Measurements from ENCODE around the gene NUP107. TPM values are rescaled to one million over a fixed set of nuclear protein-coding genes. Genes with fewer than 3 reads are reported as not detected.

NUP107 gene
- total RNA-seq, 1 donor from 2014 or later, result 51.1 TPM

DNA sequence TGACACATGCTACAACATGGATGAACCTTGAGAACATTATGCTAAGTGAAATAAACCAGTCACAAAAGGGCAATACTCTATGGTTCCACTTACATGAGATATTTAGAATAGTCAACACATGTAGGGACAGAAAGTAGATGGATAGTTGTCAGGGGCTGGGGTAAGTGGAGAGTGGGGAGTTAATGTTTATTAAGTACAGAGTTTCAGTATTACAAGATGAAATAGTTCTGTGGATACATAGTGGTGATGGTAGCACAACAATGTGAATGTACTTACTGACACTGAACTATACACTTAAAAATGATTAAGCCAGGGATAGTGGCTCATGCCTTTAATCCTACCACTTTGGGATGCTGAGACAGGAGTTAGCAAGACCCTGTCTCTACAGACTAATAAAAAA lies 8.7 kb downstream of the NUP107 start:
- Histone ChIP-seq H3K27me3 (ENCODE audit: control insufficient read depth, insufficient read depth, low read length) (no peaks in the 10 kb centered on the region), H3K4me3 (ENCODE audit: low read depth, low read length) (no peak overlapping the region), H3K36me3 (ENCODE audit: control insufficient read depth, insufficient read depth, low read length) (no peaks in the 10 kb centered on the region)
- TF ChIP-seq CTCF (IDR thresholded peaks at IDR 0.05; ENCODE audit: insufficient read depth, low read length, poor library complexity, severe bottlenecking), result no peak
- no peak for DNase-seq (ENCODE audit: low read depth)

GRCh38 chr12:68699486-68699885 lies 12.7 kb downstream of the NUP107 start:
- TF ChIP-seq CTCF (IDR thresholded peaks at IDR 0.05; ENCODE audit: insufficient read depth, low read length, poor library complexity, severe bottlenecking), result no peak
- Histone ChIP-seq H3K4me3 (ENCODE audit: low read depth, low read length) (no peak overlapping the region), H3K27me3 (ENCODE audit: control insufficient read depth, insufficient read depth, low read length) (no peaks in the 10 kb centered on the region)

GRCh38 chr12:68727776-68728175 lies 41.0 kb downstream of the NUP107 start:
- Histone ChIP-seq H3K27me3 (ENCODE audit: control insufficient read depth, insufficient read depth, low read length) (no peaks in the 10 kb centered on the region), H3K36me3 (ENCODE audit: control insufficient read depth, insufficient read depth, low read length) (no peaks in the 10 kb centered on the region), H3K4me3 (ENCODE audit: low read depth, low read length) (no peak overlapping the region)
- no peak for DNase-seq (ENCODE audit: low read depth)
- no peak for TF ChIP-seq CTCF (IDR thresholded peaks at IDR 0.05; ENCODE audit: insufficient read depth, low read length, poor library complexity, severe bottlenecking)

More at GRCh38 chr12:68699486-68699885, 12.7 kb downstream of the NUP107 start:
- DNase-seq (ENCODE audit: low read depth), result no peak
- H3K36me3 ChIP-seq (ENCODE audit: control insufficient read depth, insufficient read depth, low read length), result no peaks in the 10 kb centered on the region

GRCh38 chr12:68733661-68734071 lies 46.9 kb downstream of the NUP107 start:
- Histone ChIP-seq H3K4me3 (ENCODE audit: low read depth, low read length) (no peak overlapping the region), H3K27me3 (ENCODE audit: control insufficient read depth, insufficient read depth, low read length) (no peaks in the 10 kb centered on the region), H3K36me3 (ENCODE audit: control insufficient read depth, insufficient read depth, low read length) (no peaks in the 10 kb centered on the region)
- TF ChIP-seq CTCF (IDR thresholded peaks at IDR 0.05; ENCODE audit: insufficient read depth, low read length, poor library complexity, severe bottlenecking), result no peak
- DNase-seq (ENCODE audit: low read depth), result no peak

DNA sequence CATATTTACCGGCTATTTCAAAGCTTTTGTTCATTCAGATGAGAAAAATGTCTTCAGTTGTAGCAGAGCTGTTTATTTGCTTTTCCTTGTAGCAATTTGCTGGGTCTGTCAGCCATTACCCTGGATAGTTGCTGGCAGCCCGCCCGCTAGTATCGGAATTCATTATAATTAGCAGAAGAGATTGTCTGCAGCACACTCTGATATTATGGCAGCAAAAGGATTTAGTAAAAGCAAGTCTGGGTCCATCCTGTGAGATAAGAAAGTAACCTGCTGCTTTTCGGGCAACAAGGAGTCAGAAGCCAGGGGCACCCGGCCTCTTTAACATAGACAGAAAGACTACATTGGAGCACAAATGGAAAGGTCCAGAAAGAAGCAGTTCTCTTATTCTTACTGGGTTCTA lies 53.1 kb downstream of the NUP107 start:
- Histone ChIP-seq H3K36me3 (ENCODE audit: control insufficient read depth, insufficient read depth, low read length) (no peaks in the 10 kb centered on the region), H3K27me3 (ENCODE audit: control insufficient read depth, insufficient read depth, low read length) (no peaks in the 10 kb centered on the region), H3K4me3 (ENCODE audit: low read depth, low read length) (no peak overlapping the region)
- no peak for DNase-seq (ENCODE audit: low read depth)
- TF ChIP-seq CTCF (IDR thresholded peaks at IDR 0.05; ENCODE audit: insufficient read depth, low read length, poor library complexity, severe bottlenecking), result no peak

DNA sequence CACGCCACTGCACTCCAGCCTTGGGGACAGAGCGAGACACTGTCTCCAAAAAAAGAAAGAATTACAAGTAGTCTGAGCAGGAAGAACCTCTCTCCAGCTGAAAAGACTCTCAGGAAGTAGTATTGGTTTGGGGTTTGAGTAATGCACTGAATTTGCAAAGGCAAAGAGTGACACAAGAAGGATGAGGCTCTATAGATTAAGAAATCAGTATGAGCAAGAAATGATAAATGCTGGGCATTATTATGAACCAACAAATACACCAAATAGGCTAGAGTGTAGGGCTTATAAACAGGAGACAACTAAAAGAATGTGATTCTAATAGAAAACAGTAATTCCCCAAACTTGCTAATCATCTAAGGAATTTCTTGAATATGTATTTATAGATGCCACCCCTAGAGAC lies 56.6 kb downstream of the NUP107 start:
- H3K4me3 ChIP-seq (ENCODE audit: low read depth, low read length), result no peak overlapping the region
- no peaks in the 10 kb centered on the region for H3K36me3 ChIP-seq (ENCODE audit: control insufficient read depth, insufficient read depth, low read length)
- H3K27me3 ChIP-seq (ENCODE audit: control insufficient read depth, insufficient read depth, low read length), result no peaks in the 10 kb centered on the region
- TF ChIP-seq CTCF (IDR thresholded peaks at IDR 0.05; ENCODE audit: insufficient read depth, low read length, poor library complexity, severe bottlenecking), result no peak
- DNase-seq (ENCODE audit: low read depth), result no peak

Data from kidney epithelial cell (primary cell).